B cell (primary cell): ENCODE results near the gene TMF1.

Experiments used
- CTCF ChIP-seq: fragments of 200-600 bp; IDR thresholded peaks from one replicate; pipeline ENCODE4 v1.8.0; 2022; ENCODE audit warnings: antibody characterized with exemption, mild to moderate bottlenecking
- EZH2 ChIP-seq: IDR thresholded peaks from 2 replicates; pipeline ENCODE4 v1.6.1; 2012; ENCODE audit warnings: borderline replicate concordance, low read depth, mild to moderate bottlenecking, moderate library complexity, low read length; ENCODE audit not compliant: insufficient read depth, poor library complexity, severe bottlenecking

DNA sequence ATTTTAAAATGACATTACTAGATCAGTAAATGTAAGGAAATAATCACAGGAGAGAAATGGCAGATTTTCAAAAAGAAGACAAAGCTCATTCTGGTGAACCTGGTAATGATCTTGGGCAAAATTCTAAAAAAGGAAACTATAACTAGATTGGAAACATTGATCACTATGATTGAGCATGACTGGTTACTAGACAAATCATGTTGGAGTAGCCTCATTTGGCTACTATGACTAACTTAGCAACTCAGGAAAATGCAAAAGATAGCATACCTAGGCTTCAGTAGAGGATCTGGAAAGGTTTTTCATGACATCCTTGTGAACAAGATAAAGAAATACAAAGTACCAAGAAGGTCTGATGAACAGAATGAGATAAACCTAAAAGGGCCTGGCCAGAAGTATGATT is 7.6 kb upstream of the TMF1 start:
- TF ChIP-seq CTCF (no peak), EZH2 (no peak)
